NK-92 (cell line): Measurements from ENCODE around the gene PRKACG.

ENCODE experiments used
- DNase-seq: peaks from one replicate; lab custom pipeline; 2025; ENCODE audit not compliant: unreplicated experiment; lab: John Stamatoyannopoulos, UW

PRKACG gene

DNA sequence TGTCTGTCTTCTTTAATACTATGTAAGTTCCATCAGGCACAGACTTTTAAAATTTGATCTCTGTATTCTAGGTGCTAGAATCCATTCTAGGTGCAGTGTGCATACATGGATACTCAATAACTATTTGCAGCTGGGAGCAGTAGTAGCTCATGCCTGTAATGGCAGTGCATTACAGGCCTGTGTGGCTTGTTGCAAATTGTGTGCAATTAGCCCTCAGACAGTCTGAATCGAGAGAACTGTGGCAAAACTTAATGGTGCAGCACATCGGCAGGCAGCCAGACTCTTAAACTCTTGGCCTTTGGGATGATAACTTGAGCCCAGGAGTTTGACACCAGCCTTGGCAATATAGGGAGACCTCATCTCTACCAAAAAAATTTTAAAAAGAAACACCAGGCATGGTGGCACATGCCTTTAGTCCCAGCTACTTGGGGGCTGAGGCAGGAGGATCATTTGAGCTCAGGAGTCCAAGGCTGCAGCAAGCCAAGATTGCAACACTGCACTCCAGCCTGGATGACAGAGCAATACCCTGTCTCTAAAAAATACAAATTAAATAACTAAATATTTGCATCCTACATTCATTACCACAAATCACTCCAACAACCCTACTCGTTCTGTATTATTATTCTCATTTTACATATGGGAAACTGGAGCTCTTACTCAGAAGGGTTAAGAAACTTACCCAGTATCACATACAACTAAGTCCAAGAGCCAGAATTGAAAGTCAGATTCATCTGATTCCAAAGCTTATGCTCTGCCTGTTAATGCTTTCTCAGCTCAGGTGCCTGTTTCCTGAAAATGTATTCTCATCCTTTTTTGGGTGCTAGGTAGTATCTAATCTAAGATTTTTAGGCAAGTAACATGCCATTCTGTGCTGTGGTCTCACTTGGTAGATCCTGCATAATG, 30.1 kb downstream of the PRKACG start:
- no peak for DNase-seq

DNA sequence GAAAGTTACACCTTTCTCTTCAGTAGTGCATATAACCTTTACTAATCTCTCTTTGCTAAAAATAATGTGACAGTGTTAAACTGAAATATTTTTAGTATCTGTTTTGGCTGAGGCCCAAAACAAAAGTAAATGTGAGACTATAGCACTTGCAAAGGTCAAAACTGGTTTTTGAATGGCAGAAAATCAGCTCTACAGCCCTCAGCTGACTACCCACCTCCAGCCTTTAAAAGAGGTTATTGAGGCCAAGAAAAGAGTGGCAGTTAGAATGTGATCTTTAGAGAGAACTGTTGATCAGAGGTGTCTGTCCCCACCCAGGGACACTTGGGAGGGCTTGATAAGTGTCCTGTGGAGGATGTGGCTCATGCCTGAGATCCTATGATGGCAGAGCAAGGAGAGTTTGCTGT, 30.9 kb downstream of the PRKACG start:
- no peak for DNase-seq

DNA sequence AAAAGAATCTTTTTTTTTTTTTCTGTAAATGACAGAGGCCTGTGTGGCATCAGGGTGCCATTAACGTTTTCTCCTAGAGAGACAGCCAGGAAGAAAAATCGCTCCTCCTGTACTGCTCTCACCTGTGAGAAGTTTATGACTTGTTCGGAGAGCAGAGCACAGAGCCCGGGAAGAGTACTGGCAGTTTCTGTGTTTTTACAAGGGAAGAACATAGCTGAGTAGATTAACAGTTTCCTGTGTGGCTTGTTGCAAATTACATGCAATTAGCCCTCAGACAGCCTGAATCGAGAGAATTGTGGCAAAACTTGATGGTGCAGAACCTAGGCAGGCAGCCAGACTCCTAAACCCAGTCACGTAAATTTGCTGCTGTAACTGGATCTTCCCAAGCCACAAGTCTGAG, 32.1 kb downstream of the PRKACG start:
- no peak for DNase-seq

DNA sequence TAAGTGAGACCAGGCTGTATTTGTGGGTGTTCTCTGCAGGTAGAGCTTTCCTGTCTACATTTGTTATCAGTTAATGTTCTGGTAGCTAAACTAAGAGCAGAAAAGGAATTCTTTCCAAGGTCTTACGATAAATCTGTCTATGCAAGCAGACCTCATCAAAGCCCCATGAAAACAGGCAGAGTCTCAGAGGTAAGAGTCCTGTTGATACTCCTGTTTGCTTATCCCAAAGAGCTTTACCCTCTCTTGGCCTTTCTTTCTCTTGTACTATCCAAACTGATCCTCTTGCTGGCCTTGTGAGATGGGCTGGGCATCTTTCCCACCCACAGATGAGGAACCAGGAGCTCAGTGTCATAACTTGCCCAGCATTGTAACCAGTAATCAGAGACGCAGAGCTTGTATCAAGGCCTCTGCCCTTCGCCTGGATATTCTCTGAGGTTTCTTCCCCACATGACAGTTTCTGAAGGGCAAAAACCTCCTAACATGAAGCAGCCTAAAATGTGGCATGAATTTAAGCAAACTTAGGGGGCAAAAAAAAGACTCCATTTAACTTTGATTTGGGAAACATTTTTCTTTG, 33.5 kb downstream of the PRKACG start:
- DNase-seq = no peak

DNA sequence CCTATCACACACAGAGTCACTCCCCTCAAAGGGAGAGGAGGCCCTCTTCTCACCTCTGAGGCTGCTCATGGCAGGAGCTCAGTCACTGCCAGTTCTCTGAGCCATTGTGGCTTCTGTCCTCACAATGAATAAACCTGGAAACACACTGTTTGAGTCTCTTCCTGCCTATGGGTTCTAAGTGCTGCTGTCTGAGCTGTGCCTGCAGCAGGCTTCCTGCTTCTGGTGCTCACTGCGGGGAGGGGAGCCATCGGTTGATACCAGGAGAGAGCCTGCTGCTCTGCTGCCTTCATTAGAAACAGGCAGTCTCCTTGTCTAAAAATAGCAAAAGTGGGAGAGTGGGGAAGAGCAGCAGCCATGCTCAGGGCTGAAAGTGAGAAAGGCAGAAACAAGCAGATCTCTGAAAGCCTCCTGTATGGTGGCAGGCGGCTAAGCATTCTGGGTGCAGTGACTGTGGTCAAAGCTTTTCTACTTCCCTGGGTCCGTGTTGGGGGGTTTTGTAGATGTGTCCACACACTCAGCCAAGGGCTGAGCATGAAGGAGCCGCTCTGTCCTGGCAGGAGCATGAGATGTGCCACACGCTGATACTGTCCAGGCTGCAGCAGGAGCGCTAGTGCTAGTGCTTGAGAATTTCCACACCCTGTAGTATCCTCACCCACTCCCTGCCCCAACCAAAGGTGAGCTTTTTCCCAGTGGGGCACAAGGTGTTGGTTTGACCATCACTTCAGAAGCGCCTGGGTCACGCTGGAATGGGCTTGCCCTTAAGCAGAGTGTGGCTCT, 34.2 kb downstream of the PRKACG start:
- DNase-seq = no peak

DNA sequence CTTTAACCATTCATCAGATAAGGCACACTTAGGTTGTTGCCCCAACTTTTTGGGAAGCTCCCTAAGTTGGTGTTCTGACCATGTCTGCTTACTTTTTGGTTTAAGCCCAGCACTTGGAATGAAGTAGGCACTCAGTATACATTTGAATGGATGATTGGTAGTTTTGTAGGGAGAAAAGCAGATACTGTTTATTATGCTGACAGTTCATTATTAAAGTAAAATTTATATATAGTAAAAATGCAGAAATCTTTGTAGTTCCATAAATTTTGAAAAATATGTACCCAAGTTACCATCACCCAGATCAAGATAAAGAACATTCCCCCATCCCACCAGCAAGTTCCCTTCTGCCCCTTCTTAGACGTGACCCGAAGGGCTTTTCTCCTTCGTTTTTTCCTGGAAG, 35.4 kb downstream of the PRKACG start:
- no peak for DNase-seq

DNA sequence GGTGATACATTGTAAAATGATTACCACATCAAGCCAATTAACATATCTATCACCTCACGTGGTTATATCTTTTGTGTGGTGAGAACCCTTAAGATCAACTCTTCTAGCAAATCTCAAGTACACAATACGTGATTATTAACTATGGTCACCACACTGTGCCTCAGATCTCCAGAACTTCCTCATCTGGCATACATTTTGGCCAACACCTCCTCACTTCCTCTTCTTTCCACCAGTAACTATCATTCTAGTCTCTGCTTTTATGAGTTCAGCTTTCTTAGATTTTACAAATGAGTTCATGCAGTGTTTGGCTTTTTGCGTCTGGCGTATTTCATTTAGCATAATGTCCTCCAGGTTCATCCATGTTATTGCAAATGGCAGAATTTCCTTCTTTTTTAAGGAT, 35.8 kb downstream of the PRKACG start:
- no peak for DNase-seq

DNA sequence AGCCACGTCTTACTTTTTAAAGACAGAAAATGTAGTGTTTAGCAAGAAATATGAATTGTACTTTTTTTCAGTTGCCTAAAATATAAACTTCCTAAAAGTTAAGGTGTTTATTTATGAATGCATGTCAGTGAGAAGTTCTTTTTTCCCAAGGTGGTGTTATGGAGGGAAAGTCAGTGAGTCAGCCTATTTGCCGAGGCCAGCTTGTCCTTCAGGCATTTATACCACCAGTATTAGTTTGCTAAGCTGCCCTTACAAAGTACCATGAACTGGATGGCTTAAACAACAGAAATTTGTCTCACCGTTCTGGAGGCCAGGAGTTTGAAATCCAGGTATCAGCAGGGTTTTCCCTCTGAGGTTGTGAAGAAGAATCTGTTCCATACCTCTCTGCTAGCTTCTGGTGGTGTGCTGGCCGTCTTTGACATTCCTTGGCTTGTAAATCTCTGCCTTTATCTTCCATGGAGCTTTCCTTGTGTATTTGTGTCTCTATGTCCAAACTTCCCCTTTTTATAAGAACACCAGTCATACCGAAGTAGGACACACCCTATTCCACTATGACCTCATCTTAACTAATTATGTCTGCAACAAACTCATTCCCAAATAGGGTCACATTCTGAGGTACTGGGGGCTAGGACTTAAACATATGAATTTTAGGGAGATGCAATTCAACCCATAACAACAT, 38.4 kb downstream of the PRKACG start:
- no peak for DNase-seq

DNA sequence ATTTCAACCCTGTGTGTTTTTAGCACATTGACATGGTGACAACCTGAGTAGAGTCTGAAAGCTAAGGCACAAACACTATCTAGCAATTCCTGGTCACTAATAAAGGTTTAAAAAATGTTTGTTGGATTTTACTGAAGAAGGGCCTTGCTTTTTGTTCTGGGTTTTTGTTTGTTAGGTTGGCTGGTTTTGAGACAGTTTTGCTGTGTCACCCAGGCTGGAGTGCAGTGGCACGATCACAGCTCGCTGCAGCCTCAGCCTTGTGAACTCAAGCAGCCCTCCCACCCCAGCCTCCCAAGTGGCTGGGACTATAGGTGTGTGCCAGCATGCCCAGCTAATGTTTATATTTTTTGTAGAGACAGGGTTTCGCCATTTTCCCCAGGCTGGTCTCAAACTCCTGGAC, 39.0 kb downstream of the PRKACG start:
- DNase-seq = no peak

DNA sequence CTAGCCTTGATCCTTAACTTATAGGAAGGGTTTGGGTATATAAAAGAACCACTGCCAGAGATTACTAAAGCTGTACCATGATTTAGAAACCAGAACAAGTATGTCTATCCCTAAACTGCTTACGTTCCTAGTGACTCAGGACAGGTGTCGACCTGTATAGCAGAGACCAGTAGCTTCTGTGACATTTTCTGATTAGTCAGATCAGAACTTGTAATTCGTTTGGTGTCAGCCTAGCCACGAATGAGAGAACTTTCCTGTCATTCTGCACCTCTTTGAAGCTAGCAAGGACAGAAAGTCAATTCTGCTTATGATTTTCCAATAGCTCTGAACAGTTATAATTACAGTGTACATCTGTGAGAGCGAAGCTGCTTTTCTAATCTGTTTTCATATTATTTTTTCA, 39.5 kb downstream of the PRKACG start:
- no peak for DNase-seq

DNA sequence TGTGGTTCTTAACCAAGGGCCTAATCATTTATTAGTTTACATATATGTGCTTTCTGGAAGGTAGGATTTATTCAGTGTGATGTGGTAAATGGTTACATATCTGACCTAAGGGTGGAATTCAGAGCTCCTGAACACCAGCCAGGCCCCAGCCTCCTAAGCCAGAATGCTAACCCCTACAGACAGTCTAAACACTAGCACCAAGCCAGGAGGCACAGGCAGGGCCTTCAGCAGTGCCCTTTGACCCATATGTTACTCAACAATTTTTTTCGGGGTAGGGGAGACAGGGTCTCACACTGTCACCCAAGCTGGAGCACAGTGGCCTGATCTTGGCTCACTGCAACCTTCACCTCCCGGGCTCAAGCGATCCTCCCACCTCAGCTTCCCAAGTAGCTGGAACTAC, 40.3 kb downstream of the PRKACG start:
- DNase-seq = no peak

DNA sequence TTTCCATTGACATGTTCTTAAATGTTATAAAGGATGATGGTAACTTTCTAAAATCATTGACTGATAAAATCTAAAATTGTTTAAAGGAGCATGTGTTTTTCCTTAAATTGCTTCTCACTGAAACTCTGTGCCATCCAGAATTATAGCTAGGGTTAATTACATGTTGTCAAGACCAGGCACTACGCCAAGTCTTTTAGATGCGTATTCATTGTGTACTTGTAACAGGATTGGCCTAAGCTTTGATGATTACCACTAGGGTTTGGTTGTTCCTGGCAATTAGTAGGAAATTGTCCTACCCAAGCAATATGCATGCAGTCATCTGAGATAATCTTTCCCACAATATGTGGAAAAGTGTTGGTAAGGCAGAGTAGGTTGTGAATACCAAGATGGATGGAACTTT, 43.8 kb downstream of the PRKACG start:
- no peak for DNase-seq

DNA sequence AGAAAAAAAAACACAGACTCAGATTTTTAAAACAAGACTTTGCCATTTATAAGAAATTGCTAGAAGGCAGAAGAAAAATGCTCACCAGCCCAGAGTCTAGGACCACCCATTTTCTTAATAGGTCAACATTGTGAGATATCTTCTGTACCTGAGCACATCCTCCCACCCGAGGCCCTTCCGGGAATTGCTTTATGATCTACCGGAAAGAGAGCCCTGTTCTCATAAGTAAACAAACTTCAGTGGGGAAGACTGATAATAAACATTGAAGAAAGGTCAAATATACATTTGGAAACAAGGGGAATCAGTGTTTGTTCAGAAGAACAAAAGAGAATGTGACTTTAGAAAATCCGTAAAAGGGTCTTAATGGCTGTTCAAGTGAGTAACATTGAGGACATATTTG, 44.4 kb downstream of the PRKACG start:
- DNase-seq = no peak

DNA sequence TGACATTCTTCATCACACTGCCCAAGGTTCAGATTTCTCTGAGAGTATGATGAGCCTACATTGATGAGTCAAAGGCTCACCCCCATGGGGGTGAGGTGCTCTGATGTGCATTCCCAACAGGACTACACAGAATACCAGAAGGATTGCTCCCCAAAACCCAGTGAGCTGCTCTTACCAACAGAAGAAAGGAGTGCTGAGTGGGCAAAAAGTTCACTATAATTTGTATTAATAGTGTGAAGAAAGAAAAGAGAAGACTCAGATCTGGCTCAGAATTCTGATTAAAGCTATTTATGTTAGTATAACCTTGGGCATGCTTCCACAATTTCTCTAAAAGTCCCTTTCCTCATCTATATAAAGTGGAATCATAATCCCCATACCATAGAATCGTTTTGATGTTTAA, 46.1 kb downstream of the PRKACG start:
- no peak for DNase-seq

DNA sequence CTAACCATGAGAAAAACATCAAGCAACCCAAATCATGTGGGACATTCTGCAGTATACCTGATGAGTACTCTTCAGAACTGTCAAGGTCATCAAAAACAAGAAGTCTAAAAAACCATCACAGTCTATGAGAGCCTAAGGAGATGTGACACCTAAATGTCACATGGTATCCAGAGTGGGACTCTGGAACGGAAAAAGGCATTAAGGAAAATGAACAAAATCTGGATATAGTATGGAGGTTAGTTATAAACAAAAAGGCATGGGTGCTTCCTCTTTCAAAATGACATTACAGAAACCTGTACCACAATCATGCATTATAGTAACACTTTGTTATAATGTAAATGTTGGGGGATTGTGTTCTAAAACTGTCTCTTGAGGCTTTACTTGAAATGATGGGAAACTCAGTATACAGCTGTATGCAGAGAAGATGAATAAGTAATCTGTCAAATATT, 47.4 kb downstream of the PRKACG start:
- no peak for DNase-seq

DNA sequence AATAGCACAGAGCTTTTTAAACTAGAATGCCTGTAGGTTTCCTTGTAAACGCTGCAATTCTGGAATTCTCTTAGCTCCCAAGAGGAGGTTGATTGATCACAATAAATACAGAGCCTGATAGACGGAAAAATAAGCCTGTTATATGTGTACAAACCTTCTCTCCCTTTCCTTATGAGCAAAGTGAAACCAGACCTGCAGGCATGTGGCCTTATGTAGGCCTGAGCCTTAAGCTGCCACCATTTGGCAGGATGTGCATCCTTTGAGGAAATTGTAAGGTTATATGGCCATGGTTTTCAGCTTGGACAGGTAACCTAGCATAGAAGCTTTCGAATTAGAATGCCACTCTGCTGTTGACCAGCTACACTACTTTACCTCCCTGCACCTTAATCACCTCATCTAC, 49.1 kb downstream of the PRKACG start:
- DNase-seq = no peak

DNA sequence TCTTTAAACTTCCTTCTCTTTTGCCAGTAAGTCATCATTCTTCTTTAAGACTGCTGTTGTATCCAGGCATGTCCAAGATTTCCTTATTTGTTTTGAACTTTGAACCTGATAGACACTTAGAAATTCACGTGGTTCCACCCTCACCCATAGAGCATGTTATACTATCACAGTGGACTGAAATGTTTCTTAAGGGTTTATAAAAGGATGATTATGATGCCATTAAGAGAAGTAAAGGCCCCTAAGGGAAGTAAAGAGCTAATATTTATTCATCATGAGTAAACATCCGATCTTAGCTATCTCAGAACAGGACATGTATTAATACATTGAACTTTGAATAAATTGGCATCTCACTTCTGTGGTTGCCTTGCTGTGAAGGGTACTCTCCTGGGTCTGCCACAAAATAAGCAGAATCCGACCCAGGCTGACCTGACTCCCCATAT, 49.8 kb downstream of the PRKACG start:
- no peak for DNase-seq

DNA sequence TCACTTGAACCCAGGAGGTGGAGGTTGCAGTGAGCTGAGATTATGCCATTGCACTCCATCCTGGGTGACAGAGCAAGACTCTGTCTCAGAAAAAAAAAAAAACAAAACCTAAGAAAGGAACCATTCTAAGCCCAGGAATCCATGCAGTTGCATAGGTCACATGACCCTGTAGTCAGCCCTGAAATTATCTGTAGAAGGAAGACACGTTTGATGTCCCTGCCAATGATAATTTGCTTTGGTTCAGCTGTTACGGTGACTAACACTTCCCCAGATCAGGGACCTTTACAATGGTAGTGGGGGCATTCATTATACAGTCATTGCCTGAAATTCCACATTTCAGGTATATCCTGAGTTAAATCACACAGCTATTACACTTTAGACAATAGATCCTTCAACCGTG, 50.5 kb downstream of the PRKACG start:
- DNase-seq = no peak
